Astrocyte of the cerebellum (primary cell): ENCODE results near the gene PIGL.

Experiments
- DNase-seq: peaks from one replicate; pipeline ENCODE4 v3.0.0-alpha.2; 2011; ENCODE audit warnings: low read depth
- H3K4me3 ChIP-seq: 2 replicates; pipeline ENCODE4 v1.5.1; 2011; ENCODE audit warnings: mild to moderate bottlenecking, low read depth, low read length, moderate library complexity
- CTCF ChIP-seq: IDR thresholded peaks from 2 replicates; pipeline ENCODE4 v1.5.1; 2012; ENCODE audit warnings: low read length, low read depth, moderate library complexity, mild to moderate bottlenecking; ENCODE audit errors: missing control alignments
- in situ Hi-C: cut with HindIII; loops from 2 replicates; pipeline ENCODE4 v1.10.0; 2017; ENCODE audit warnings: low sequenced_read_pairs

PIGL gene

GRCh38 chr17:16258901-16259300 lies 41.9 kb downstream of the PIGL start:
- in situ Hi-C loops = no loop called here
- DNase-seq = no peak
- no peak overlapping the region for H3K4me3 ChIP-seq
- TF ChIP-seq CTCF = no peak

GRCh38 chr17:16259926-16260325 lies 42.9 kb downstream of the PIGL start:
- in situ Hi-C loops = no loop called here
- H3K4me3 ChIP-seq = no peak overlapping the region
- no peak for TF ChIP-seq CTCF
- DNase-seq = no peak

- no peak overlapping the region for H3K4me3 ChIP-seq
- TF ChIP-seq CTCF = no peak
- in situ Hi-C loops = no loop called here
- no peak for DNase-seq
Observed at GRCh38 chr17:16261049-16261448, 44.0 kb downstream of the PIGL start.

- in situ Hi-C loops = no loop called here
- H3K4me3 ChIP-seq = no peak overlapping the region
- DNase-seq = no peak
- TF ChIP-seq CTCF = no peak
Observed at GRCh38 chr17:16262201-16262600, 45.2 kb downstream of the PIGL start.

- H3K4me3 ChIP-seq = no peak overlapping the region
- in situ Hi-C loops = no loop called here
Observed at GRCh38 chr17:16267174-16267573, 50.2 kb downstream of the PIGL start.

GRCh38 chr17:16269658-16270057 lies 52.6 kb downstream of the PIGL start:
- no peak for TF ChIP-seq CTCF
- DNase-seq = no peak
- H3K4me3 ChIP-seq = no peak overlapping the region
- in situ Hi-C loops = no loop called here

More at GRCh38 chr17:16267174-16267573, 50.2 kb downstream of the PIGL start:
- no peak for TF ChIP-seq CTCF
- DNase-seq = no peak

- in situ Hi-C loops = no loop called here
- H3K4me3 ChIP-seq = no peak overlapping the region
- no peak for TF ChIP-seq CTCF
- no peak for DNase-seq
Observed at GRCh38 chr17:16272111-16272840, 55.3 kb downstream of the PIGL start.
